ENCODE results near the gene JMJD1C.

Gene JMJD1C

DNA sequence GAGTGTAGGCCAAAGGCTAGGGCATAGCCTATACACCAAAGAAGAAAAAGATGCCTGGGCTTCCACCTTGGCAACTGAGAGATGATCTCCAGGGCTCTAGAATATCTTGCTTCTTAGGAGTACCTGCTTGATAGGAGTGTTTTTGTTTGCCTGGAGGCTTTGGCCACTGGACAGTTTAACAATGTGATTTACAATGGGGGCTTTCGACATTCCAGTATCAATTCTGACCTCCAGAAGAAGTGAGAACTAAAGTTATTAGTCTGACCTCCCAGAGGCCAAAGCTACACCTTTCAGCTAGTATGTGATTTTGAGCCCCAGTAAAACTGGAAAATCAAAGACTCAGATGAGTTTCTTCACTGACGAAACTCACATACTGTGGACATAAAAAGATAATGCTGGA lies 96.1 kb downstream of the JMJD1C start:
- H3K79me2 ChIP-seq (ENCODE audit: low read length), result no peaks in the 10 kb centered on the region

DNA sequence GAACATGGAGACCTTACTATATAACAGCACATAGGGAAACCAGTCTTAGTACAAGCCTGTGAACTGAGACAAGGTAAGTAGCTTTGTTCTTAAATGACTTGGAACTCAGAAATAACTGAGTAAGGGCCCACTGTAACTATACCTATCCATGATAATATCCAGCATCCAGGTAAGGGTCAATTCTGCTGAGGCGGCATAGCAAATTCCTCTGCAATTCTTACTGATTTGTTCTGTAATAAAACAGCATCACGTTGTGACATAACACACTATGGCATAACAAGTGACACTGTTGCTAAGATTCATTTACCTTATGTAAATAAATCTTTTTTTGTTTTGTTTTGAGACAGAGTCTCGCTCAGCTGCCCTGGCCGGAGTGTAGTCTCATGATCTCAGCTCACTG lies 97.4 kb downstream of the JMJD1C start:
- no peaks in the 10 kb centered on the region for H3K9me3 ChIP-seq (ENCODE audit: insufficient read depth, low read length)
- H3K9ac ChIP-seq (ENCODE audit: low read length), result no peak overlapping the region
- no peaks in the 10 kb centered on the region for H3K79me2 ChIP-seq (ENCODE audit: low read length)
- H4K20me1 ChIP-seq (ENCODE audit: insufficient read depth, low read length), result no peaks in the 10 kb centered on the region
- H3K4me1 ChIP-seq (ENCODE audit: low read length), result no peaks in the 10 kb centered on the region
- no peak overlapping the region for H3K27ac ChIP-seq (ENCODE audit: low read length)
- no peak overlapping the region for H3K4me3 ChIP-seq (ENCODE audit: low read length)
- no peaks in the 10 kb centered on the region for H3K36me3 ChIP-seq (replicated peaks; ENCODE audit: low read depth, low read length)
- no peak for TF ChIP-seq EZH2phosphoT487 (IDR thresholded peaks at IDR 0.05; ENCODE audit: low read depth)
- TF ChIP-seq, protein P1, sequence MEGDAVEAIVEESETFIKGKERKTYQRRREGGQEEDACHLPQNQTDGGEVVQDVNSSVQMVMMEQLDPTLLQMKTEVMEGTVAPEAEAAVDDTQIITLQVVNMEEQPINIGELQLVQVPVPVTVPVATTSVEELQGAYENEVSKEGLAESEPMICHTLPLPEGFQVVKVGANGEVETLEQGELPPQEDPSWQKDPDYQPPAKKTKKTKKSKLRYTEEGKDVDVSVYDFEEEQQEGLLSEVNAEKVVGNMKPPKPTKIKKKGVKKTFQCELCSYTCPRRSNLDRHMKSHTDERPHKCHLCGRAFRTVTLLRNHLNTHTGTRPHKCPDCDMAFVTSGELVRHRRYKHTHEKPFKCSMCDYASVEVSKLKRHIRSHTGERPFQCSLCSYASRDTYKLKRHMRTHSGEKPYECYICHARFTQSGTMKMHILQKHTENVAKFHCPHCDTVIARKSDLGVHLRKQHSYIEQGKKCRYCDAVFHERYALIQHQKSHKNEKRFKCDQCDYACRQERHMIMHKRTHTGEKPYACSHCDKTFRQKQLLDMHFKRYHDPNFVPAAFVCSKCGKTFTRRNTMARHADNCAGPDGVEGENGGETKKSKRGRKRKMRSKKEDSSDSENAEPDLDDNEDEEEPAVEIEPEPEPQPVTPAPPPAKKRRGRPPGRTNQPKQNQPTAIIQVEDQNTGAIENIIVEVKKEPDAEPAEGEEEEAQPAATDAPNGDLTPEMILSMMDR (IDR thresholded peaks at IDR 0.05; ENCODE audit: low read depth, low read length), result no peak
- no peaks in the 10 kb centered on the region for H3K27me3 ChIP-seq (ENCODE audit: low read depth, low read length)
- no peak overlapping the region for H2AFZ ChIP-seq (ENCODE audit: low read depth, low read length)
- H3K4me2 ChIP-seq (ENCODE audit: low read length), result no peak overlapping the region

More for the DNA sequence above, 96.1 kb downstream of the JMJD1C start:
- H3K27ac ChIP-seq (ENCODE audit: low read length), result no peak overlapping the region
- H3K36me3 ChIP-seq (replicated peaks; ENCODE audit: low read depth, low read length), result no peaks in the 10 kb centered on the region
- no peak overlapping the region for H3K9ac ChIP-seq (ENCODE audit: low read length)
- H2AFZ ChIP-seq (ENCODE audit: low read depth, low read length), result no peak overlapping the region
- H4K20me1 ChIP-seq (ENCODE audit: insufficient read depth, low read length), result no peaks in the 10 kb centered on the region
- H3K27me3 ChIP-seq (ENCODE audit: low read depth, low read length), result no peaks in the 10 kb centered on the region
- no peaks in the 10 kb centered on the region for H3K9me3 ChIP-seq (ENCODE audit: insufficient read depth, low read length)
- TF ChIP-seq, protein P1 (IDR thresholded peaks at IDR 0.05; ENCODE audit: low read depth, low read length), result no peak
- TF ChIP-seq EZH2phosphoT487 (IDR thresholded peaks at IDR 0.05; ENCODE audit: low read depth), result no peak
- H3K4me3 ChIP-seq (ENCODE audit: low read length), result no peak overlapping the region
- no peaks in the 10 kb centered on the region for H3K4me1 ChIP-seq (ENCODE audit: low read length)
- H3K4me2 ChIP-seq (ENCODE audit: low read length), result no peak overlapping the region

DNA sequence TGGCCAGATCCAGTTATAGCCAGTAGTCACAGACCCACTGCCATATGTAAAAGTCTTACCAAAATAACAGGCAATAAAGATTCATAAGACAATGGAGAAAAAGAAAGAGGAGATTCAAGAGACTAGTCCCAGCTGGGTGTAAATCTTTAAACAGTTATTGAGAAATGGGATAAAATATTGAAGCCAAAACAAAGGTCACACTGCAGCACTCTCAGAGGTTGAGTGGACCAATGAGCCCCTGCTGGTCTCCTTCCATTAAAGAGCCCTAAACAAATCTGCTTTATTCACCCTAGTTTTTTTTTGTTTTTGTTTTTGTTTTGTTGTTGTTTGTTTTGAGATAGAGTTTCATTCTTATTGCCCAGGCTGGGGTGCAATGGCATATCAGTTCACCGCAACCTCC lies 98.8 kb downstream of the JMJD1C start:
- no peak overlapping the region for H3K27ac ChIP-seq (ENCODE audit: low read length)
- H3K4me3 ChIP-seq (ENCODE audit: low read length), result no peak overlapping the region
- no peaks in the 10 kb centered on the region for H3K27me3 ChIP-seq (ENCODE audit: low read depth, low read length)
- H3K4me1 ChIP-seq (ENCODE audit: low read length), result 0 out of 2 replicates have a peak, but pooled peaks cover under 1% of the 10 kb centered on the region
- H3K9me3 ChIP-seq (ENCODE audit: insufficient read depth, low read length), result no peaks in the 10 kb centered on the region
- H2AFZ ChIP-seq (ENCODE audit: low read depth, low read length), result no peak overlapping the region
- TF ChIP-seq, protein P1 (IDR thresholded peaks at IDR 0.05; ENCODE audit: low read depth, low read length), result no peak
- TF ChIP-seq EZH2phosphoT487 (IDR thresholded peaks at IDR 0.05; ENCODE audit: low read depth), result no peak
- H3K36me3 ChIP-seq (replicated peaks; ENCODE audit: low read depth, low read length), result no peaks in the 10 kb centered on the region
- no peaks in the 10 kb centered on the region for H3K79me2 ChIP-seq (ENCODE audit: low read length)
- H3K4me2 ChIP-seq (ENCODE audit: low read length), result no peak overlapping the region
- no peaks in the 10 kb centered on the region for H4K20me1 ChIP-seq (ENCODE audit: insufficient read depth, low read length)
- H3K9ac ChIP-seq (ENCODE audit: low read length), result no peak overlapping the region

DNA sequence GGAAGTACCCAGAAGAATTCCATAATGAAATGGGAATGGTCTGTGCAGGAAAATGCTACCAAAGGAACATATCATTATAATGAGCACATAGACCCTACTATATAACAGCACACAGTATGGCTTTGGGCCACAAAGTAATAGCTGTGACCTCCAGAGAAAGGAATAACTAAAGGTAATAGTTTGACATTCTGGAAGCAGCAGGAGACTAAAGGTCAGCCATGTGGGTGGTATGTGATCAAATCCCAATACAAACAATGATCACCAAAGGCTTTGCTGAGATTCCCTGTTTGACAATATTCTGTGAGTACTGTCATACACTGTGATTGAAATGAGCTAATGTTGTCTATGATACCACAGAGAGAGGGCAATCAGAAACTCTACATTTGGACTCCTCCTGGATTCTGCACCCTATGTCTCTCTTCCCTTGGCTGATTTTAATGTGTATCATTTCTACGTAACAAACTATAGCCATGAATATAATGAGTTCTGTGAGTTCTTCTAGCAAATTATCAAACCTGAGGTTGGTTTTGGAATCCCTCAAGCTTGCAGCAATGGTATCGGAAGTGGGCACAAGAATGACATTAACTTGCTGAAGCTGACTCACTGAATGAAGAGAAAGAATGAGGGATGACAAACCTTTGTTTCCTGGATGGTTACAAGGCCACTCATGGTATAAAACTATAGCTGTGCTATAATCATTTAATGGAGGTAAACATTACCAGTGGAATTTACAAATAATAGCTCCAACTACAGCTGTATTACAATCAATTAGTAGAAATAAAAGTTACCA lies 99.6 kb downstream of the JMJD1C start:
- H3K27me3 ChIP-seq (ENCODE audit: low read depth, low read length), result no peaks in the 10 kb centered on the region
- H3K36me3 ChIP-seq (replicated peaks; ENCODE audit: low read depth, low read length), result no peaks in the 10 kb centered on the region
- no peaks in the 10 kb centered on the region for H4K20me1 ChIP-seq (ENCODE audit: insufficient read depth, low read length)
- H3K4me1 ChIP-seq (ENCODE audit: low read length), result 0 out of 2 replicates have a peak, but pooled peaks cover 3% of the 10 kb centered on the region
- no peak overlapping the region for H3K4me2 ChIP-seq (ENCODE audit: low read length)
- no peaks in the 10 kb centered on the region for H3K79me2 ChIP-seq (ENCODE audit: low read length)
- no peak for TF ChIP-seq EZH2phosphoT487 (IDR thresholded peaks at IDR 0.05; ENCODE audit: low read depth)
- TF ChIP-seq, protein P1 (IDR thresholded peaks at IDR 0.05; ENCODE audit: low read depth, low read length), result no peak
- H3K4me3 ChIP-seq (ENCODE audit: low read length), result no peak overlapping the region
- H2AFZ ChIP-seq (ENCODE audit: low read depth, low read length), result no peak overlapping the region
- H3K9ac ChIP-seq (ENCODE audit: low read length), result no peak overlapping the region
- H3K27ac ChIP-seq (ENCODE audit: low read length), result no peak overlapping the region
- no peaks in the 10 kb centered on the region for H3K9me3 ChIP-seq (ENCODE audit: insufficient read depth, low read length)
